Uterus (tissue), 4 donors: ENCODE results near the gene OPN1SW. TPM values are rescaled to one million over a fixed set of nuclear protein-coding genes. Genes with fewer than 3 reads are reported as not detected.

Experiments used
- DNase-seq, 2 donors: peaks; one replicate each; pipeline ENCODE4 v3.0.0-alpha.2; 2019 to 2020
- H3K27ac ChIP-seq, 2 donors: fragments of 200-600 bp; sonication (generic); 1 replicate in 1 of 2; 2 replicates in 1 of 2; pipeline ENCODE4 v1.5.1; 2016 to 2018
- H3K27me3 ChIP-seq, 2 donors: fragments of 200-600 bp; sonication (generic); one replicate each; pipeline ENCODE4 v1.5.1; 2018 to 2019; ENCODE audit warnings: control low read depth in 1 of 2
- H3K36me3 ChIP-seq, 2 donors: fragments of 200-600 bp; sonication (generic); one replicate each; pipeline ENCODE4 v1.5.1; 2019; ENCODE audit warnings: control low read depth in 1 of 2
- H3K4me1 ChIP-seq, 2 donors: fragments of 200-600 bp; sonication (generic); one replicate each; pipeline ENCODE4 v1.5.1; 2018 to 2019; ENCODE audit warnings: control low read depth in 1 of 2
- H3K4me3 ChIP-seq, 2 donors: fragments of 200-600 bp; sonication (generic); 1 replicate in 1 of 2; 2 replicates in 1 of 2; pipeline ENCODE4 v1.5.1; 2018 to 2019; ENCODE audit warnings: mild to moderate bottlenecking in 1 of 2
- H3K9me3 ChIP-seq, 2 donors: fragments of 200-600 bp; sonication (generic); one replicate each; pipeline ENCODE4 v1.5.1; 2019; ENCODE audit warnings: control low read depth in 1 of 2
- POLR2A ChIP-seq, 2 donors: fragments of 450-650 bp; IDR thresholded peaks; one replicate each; pipeline ENCODE4 v1.6.1; 2016; ENCODE audit warnings: antibody characterized with exemption in 2 of 2, mild to moderate bottlenecking in 1 of 2, moderate library complexity in 1 of 2
- intact Hi-C: fragments of 100-400 bp; cut with DNase I; formaldehyde crosslinking; loops from one replicate; pipeline ENCODE4 v1.15.1; 2023; ENCODE audit warnings: low total_unique reads
- total RNA-seq, 4 donors: library from RNA; depleted of rRNA in 3 of 4; stranded (reverse); fragments of >200 nt in 3 of 4; gene quantifications; one replicate each; pipeline versions ENCODE4 v1.1.0 to v1.2.4, GENCODE V29; 2014 to 2023
- TF ChIP-seq, protein P1 (sequence below), 4 experiments: fragments of 200-600 bp in 2 of 4; fragments of 450-650 bp in 2 of 4; sonication (generic) in 2 of 4; IDR thresholded peaks; one replicate each; pipeline ENCODE4 v1.5.1; 2016 to 2019; ENCODE audit warnings: antibody characterized with exemption in 4 of 4, mild to moderate bottlenecking in 2 of 4, moderate library complexity in 1 of 4
- donor health status: DM: yes; HTN: yes; CAD: no.

The OPN1SW gene
- total RNA-seq, 4 donors from 2014 or later = not detected

DNA sequence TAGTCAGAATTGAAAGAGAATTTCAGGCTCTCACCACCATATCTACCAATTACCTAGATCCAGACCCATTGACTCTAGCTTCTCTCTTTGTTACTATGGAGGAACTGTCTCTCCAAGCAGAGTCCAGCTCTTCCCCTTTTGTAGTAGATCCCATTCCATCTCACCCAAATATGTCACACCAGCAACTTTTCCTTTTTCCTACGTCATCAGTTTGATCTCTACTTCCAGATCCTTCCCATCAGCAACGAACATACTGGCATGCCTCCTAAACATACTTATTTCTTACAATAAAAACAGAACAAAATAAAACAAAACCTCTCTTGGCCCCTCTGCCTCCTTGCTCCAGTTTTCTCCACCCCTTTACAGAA lies 42.3 kb downstream of the OPN1SW start:
- no peak overlapping the region for H3K27ac ChIP-seq
- no peaks in the 10 kb centered on the region for H3K36me3 ChIP-seq
- TF ChIP-seq, protein P1, sequence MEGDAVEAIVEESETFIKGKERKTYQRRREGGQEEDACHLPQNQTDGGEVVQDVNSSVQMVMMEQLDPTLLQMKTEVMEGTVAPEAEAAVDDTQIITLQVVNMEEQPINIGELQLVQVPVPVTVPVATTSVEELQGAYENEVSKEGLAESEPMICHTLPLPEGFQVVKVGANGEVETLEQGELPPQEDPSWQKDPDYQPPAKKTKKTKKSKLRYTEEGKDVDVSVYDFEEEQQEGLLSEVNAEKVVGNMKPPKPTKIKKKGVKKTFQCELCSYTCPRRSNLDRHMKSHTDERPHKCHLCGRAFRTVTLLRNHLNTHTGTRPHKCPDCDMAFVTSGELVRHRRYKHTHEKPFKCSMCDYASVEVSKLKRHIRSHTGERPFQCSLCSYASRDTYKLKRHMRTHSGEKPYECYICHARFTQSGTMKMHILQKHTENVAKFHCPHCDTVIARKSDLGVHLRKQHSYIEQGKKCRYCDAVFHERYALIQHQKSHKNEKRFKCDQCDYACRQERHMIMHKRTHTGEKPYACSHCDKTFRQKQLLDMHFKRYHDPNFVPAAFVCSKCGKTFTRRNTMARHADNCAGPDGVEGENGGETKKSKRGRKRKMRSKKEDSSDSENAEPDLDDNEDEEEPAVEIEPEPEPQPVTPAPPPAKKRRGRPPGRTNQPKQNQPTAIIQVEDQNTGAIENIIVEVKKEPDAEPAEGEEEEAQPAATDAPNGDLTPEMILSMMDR (IDR thresholded peaks at IDR 0.05) = no peak
- TF ChIP-seq POLR2A (IDR thresholded peaks at IDR 0.05) = no peak
- H3K27me3 ChIP-seq = no peaks in the 10 kb centered on the region
- no peak for DNase-seq
- H3K4me1 ChIP-seq = no peaks in the 10 kb centered on the region
- no peak overlapping the region for H3K4me3 ChIP-seq
- H3K9me3 ChIP-seq = no peaks in the 10 kb centered on the region
- intact Hi-C loops = no loop called here

DNA sequence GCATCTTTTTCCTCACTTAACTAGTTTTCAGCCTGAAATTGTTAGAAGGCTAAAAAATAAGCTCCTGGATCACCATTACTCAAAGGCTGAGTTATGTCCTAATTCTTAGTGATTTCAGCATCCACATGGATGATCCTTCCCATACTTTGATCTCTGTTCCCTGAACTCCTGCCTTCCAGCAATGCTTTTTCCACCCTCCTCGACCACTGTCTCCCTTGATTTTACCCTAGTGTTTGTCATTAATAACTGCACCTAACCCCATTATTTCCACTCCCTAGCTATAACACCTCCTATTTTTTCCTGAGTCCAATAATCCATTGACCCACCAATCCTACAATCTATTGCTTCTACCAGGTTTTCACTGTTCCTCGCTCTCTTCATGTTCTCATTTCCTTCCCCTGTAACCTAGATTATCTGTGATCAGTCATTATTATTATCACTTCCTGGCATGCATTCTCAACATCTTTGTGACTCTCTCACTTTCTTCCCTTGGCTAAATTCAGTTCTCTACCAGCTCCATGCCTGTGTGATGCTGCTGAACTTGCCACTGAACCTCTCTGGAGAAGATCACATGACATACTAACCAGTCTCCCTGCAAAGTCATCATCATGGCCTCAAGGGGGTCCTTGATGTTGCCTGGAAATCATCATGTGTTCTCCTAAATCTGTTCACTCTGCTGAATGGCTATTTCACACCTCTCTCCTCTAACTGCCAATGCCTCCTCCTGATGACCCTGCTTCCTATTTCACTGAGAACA lies 42.9 kb downstream of the OPN1SW start:
- TF ChIP-seq POLR2A (IDR thresholded peaks at IDR 0.05) = no peak
- TF ChIP-seq, protein P1 (IDR thresholded peaks at IDR 0.05) = no peak
- H3K27ac ChIP-seq = no peak overlapping the region
- no peaks in the 10 kb centered on the region for H3K27me3 ChIP-seq
- no peak overlapping the region for H3K4me3 ChIP-seq
- intact Hi-C loops = no loop called here
- H3K36me3 ChIP-seq = no peaks in the 10 kb centered on the region
- DNase-seq = no peak
- H3K4me1 ChIP-seq = no peaks in the 10 kb centered on the region
- no peaks in the 10 kb centered on the region for H3K9me3 ChIP-seq

DNA sequence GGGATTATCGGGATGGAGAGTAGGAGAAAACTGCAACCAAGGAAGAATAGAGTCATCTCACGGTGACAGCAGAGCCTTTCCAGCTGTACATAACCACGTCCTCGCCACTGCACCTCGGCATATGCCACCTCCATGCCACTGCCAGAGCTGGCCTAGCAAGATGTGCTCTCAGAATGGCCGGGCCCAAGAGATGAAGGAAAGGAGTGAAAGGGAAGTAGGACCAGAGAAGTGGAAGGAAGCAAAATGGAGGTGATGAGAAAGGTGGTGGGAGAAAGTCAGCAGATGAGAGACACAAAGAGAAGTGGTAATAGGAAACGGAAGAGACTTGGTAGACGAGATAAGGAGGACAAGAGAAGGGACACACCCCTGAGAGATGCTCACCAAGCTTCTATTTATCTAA lies 44.4 kb downstream of the OPN1SW start:
- H3K4me3 ChIP-seq = no peak overlapping the region
- no peaks in the 10 kb centered on the region for H3K9me3 ChIP-seq
- intact Hi-C loops = no loop called here
- H3K27ac ChIP-seq = no peak overlapping the region
- DNase-seq = no peak
- TF ChIP-seq, protein P1 (IDR thresholded peaks at IDR 0.05) = no peak
- H3K4me1 ChIP-seq = no peaks in the 10 kb centered on the region
- no peaks in the 10 kb centered on the region for H3K27me3 ChIP-seq
- H3K36me3 ChIP-seq = no peaks in the 10 kb centered on the region

DNA sequence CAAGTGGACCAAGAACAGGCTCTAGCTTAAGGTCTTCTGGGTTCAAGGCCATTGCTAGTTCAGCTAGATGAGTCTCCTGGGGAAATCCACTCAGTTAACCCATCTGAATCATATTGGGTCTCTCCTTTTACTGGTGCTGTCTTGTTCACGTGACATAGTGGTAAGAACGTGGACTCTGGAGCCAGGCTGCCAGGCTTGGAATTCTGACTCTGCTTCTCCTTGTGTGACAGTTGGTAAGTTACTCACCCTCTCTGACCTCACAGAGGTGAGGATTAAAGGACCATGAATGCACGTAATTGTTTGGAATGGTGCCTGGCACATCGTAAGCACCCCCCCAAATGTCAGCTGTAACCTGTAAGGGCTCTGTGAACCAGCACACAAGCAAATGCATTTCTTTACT lies 46.1 kb downstream of the OPN1SW start:
- Histone ChIP-seq H3K4me1 (no peaks in the 10 kb centered on the region), H3K27me3 (no peaks in the 10 kb centered on the region), H3K36me3 (no peaks in the 10 kb centered on the region), H3K27ac (no peak overlapping the region), H3K4me3 (no peak overlapping the region), H3K9me3 (no peaks in the 10 kb centered on the region)
- no peak for DNase-seq
- TF ChIP-seq, protein P1 (IDR thresholded peaks at IDR 0.05) = no peak
- no peak for TF ChIP-seq POLR2A (IDR thresholded peaks at IDR 0.05)
- intact Hi-C loops = no loop called here

DNA sequence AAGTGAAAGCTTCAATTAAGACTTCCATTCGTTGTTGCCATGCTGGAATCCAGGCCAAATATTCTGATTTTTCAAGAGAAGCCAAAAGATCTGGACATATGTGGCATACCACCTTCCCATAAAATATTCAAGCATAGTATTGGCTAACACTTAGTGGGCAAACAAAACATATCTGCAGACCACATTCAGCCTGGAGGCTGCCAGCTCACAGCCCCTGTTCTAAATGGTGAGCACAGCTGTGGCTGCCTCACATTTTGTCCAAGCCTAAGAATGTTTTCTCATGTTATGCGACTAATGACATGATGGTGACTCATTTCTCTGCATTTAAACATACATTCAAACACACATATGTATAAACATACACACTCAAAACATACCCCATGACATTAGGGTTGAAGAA lies 47.0 kb downstream of the OPN1SW start:
- intact Hi-C loops = no loop called here
- H3K27ac ChIP-seq = no peak overlapping the region
- TF ChIP-seq, protein P1 (IDR thresholded peaks at IDR 0.05) = no peak
- TF ChIP-seq POLR2A (IDR thresholded peaks at IDR 0.05) = no peak

More for the DNA sequence above, 47.0 kb downstream of the OPN1SW start:
- no peaks in the 10 kb centered on the region for H3K9me3 ChIP-seq
- H3K36me3 ChIP-seq = no peaks in the 10 kb centered on the region
- DNase-seq = no peak
- H3K4me1 ChIP-seq = no peaks in the 10 kb centered on the region
- H3K4me3 ChIP-seq = no peak overlapping the region
- H3K27me3 ChIP-seq = no peaks in the 10 kb centered on the region
